Activated CD4-positive, alpha-beta T cell treated with anti-CD3 and anti-CD28 coated beads for 36 hours (primary cell): ENCODE measurements around the gene SPEN. TPM values are rescaled to one million over a fixed set of nuclear protein-coding genes. Genes with fewer than 3 reads are reported as not detected.
A peak's percentile ranks its signal among the peaks of the same experiment; 100 is the strongest.
"Not testable (repeated sequence)": the region's sequence is repeated elsewhere in the genome, so short reads cannot be mapped to it uniquely, and the experiment has no call there.

Source experiments
- ATAC-seq: fragments of 200-7000 bp; cut with Tn5 transposase; one replicate; pipeline ENCODE4 v1.10.0; 2021; ENCODE audit warnings: mild to moderate bottlenecking, moderate library complexity
- CTCF ChIA-PET: fragments of 350-600 bp; sonication (Branson Sonifier 250); formaldehyde crosslinking; loops from one replicate; lab custom pipeline; 2021; ENCODE audit warnings: antibody characterized with exemption; lab: Charles Lee
- POLR2A ChIA-PET: fragments of 350-600 bp; sonication (Branson Sonifier 250); formaldehyde crosslinking; loops from one replicate; lab custom pipeline; 2021; ENCODE audit warnings: antibody characterized with exemption, inconsistent platforms; lab: Charles Lee
- DNase-seq: peaks from one replicate; pipeline ENCODE4 v3.0.0-alpha.2; 2020
- H3K27ac Mint-ChIP-seq: one replicate; pipeline ENCODE4 v1.8.0; 2021; ENCODE audit warnings: mixed read lengths
- H3K27me3 Mint-ChIP-seq: one replicate; pipeline ENCODE4 v1.8.0; 2021; ENCODE audit warnings: mixed read lengths
- H3K36me3 Mint-ChIP-seq: one replicate; pipeline ENCODE4 v1.8.0; 2021; ENCODE audit warnings: low read depth, mixed read lengths
- H3K4me1 Mint-ChIP-seq: one replicate; pipeline ENCODE4 v1.8.0; 2021; ENCODE audit warnings: mixed read lengths
- H3K4me3 Mint-ChIP-seq: one replicate; pipeline ENCODE4 v1.8.0; 2021; ENCODE audit warnings: mild to moderate bottlenecking, moderate library complexity, mixed read lengths
- H3K9me3 Mint-ChIP-seq: one replicate; pipeline ENCODE4 v1.8.0; 2021; ENCODE audit warnings: low read depth, mixed read lengths
- intact Hi-C, 2 experiments: fragments of 100-400 bp; cut with DNase I in 1 of 2; cut with micrococcal nuclease in 1 of 2; formaldehyde crosslinking; loops; one replicate each; pipeline versions ENCODE4 v1.14.2 to v1.15.1; 2022 to 2024; cut with DNase I, micrococcal nuclease
- total RNA-seq, 2 experiments: library from RNA; stranded (reverse); gene quantifications; one replicate each; pipeline ENCODE4 v1.2.3, GENCODE V29; 2021

SPEN gene
- total RNA-seq, 2 experiments from 2014 or later = 43.2 to 52.7 TPM

GRCh38 chr1:15808955-15809354 lies 38.6 kb upstream of the SPEN start:
- ATAC-seq (no peak), DNase-seq (no peak)
- CTCF ChIA-PET = no interaction called here
- Mint-ChIP-seq H3K36me3 (no peaks in the 10 kb centered on the region), H3K4me3 (no peak overlapping the region), H3K27me3 (no peaks in the 10 kb centered on the region), H3K9me3 (no peaks in the 10 kb centered on the region), H3K4me1 (no peaks in the 10 kb centered on the region), H3K27ac (no peak overlapping the region)
- POLR2A ChIA-PET = interaction anchor here (0.6 kb wide), 1 partner anchor 9 kb away, joined by 3 read pairs; no protein-coding TSS in a partner anchor
- intact Hi-C loops = no loop called here

DNA sequence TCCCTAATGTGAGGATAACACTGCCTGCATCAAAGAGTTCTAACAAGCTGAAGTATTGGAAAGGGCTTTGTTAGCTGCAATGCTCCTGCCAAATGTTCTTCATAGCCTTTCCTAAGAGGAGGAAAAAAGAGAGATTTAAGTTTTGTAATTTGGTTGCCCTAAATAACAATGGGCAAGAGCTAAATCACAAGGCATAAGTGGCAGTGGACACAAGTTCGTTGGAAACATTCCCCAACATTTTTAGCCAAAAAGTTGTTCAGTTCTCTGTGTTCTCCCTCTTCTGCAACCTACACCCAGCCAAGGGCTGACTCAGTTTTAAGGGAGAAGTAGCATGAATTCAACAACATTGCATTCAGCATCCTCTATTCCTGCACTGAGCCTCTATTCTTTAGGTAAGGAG lies 37.4 kb upstream of the SPEN start:
- Mint-ChIP-seq H3K4me3 (no peak overlapping the region), H3K4me1 (no peaks in the 10 kb centered on the region), H3K27ac (no peak overlapping the region), H3K9me3 (no peaks in the 10 kb centered on the region), H3K36me3 (no peaks in the 10 kb centered on the region), H3K27me3 (no peaks in the 10 kb centered on the region)
- DNase-seq (no peak), ATAC-seq (no peak)
- ChIA-PET CTCF (interaction anchor here (2.1 kb wide), 1 partner anchor 19 kb away, joined by 9 read pairs; no protein-coding TSS in a partner anchor), POLR2A (no interaction called here)
- intact Hi-C loops = no loop called here

DNA sequence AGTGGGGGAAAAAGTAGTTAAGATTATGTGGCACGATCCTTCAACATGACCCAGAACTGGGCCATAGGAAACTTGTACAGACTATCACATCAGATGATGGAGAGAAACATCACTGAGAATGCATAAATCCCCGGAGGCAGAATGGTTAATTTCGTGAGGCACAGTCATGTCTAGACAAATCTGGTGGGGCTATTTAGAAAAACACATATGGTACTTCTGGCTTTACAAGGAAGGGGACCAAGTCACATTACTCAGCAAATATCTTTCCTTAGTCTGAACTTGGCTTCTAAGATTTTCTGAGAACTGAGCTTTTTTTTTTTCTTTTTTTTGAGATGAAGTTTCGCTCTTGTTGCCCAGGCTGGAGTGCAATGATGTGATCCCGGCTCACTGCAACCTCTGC lies 30.8 kb upstream of the SPEN start:
- no peak for ATAC-seq

DNA sequence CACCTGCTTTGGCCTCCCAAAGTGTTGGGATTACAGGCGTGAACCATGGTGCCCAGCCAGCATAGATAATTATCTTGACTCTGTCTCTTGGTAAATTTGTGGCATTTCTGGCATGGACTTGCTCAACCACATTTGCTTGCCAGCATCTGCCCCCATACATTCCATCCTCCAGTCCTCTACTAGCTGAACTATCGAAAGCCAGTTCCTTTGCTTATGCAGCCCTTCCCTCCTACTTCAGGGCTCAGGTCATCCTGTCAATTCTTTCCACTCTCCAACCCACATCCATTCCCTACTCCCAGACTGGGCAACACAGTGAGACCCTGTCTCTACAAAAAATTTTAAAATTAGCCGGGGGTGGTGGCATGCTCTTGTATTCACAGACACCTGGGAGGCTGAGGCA lies 27.0 kb upstream of the SPEN start:
- ATAC-seq (no peak), DNase-seq (no peak)
- ChIA-PET CTCF (interaction anchor here (1.3 kb wide), 1 partner anchor 9 kb away, joined by 3 read pairs; no protein-coding TSS in a partner anchor), POLR2A (no interaction called here)
- Mint-ChIP-seq H3K4me3 (no peak overlapping the region), H3K9me3 (no peaks in the 10 kb centered on the region), H3K36me3 (no peaks in the 10 kb centered on the region), H3K27ac (no peak overlapping the region), H3K27me3 (no peaks in the 10 kb centered on the region), H3K4me1 (peaks cover 6% of the 10 kb centered on the region)
- intact Hi-C loops = no loop called here

More for the DNA sequence above, 30.8 kb upstream of the SPEN start:
- CTCF ChIA-PET = interaction anchor here (0.9 to 1.6 kb wide), 3 partner anchors 27 to 152 kb away, joined by 3 to 6 read pairs (median 4); no protein-coding TSS in a partner anchor
- intact Hi-C loops = loop anchor here (5.0 kb wide), 2 partner anchors 101 to 191 kb away; no protein-coding TSS in a partner anchor
- Mint-ChIP-seq H3K27me3 (no peaks in the 10 kb centered on the region), H3K27ac (no peak overlapping the region), H3K36me3 (no peaks in the 10 kb centered on the region), H3K4me1 (peaks cover 7% of the 10 kb centered on the region), H3K4me3 (no peak overlapping the region), H3K9me3 (no peaks in the 10 kb centered on the region)
- no peak for DNase-seq
- POLR2A ChIA-PET = no interaction called here

DNA sequence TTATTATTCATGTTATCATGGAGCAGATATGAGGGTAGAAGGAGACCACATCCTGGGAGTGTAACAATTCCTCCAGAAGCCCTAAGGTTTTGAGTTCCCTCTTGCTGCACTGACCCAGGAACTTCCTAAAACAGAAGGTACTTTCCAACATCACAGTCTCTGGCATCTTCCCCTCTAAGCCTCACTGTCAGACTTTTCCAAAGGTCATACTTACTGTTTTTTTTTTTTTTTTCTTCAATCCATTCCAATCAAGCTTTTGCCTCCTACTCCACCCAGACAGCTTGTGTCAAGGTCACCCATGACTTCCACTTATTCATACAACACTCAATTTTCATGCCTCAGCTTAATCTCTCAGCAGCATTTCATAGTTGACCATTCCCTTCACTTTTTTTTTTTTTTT lies 21.7 kb upstream of the SPEN start:
- H3K36me3 Mint-ChIP-seq = no peaks in the 10 kb centered on the region
- H3K9me3 Mint-ChIP-seq = no peaks in the 10 kb centered on the region
- H3K27me3 Mint-ChIP-seq = no peaks in the 10 kb centered on the region
- H3K4me3 Mint-ChIP-seq = no peak overlapping the region
- intact Hi-C loops = no loop called here
- no peak overlapping the region for H3K27ac Mint-ChIP-seq
- ChIA-PET POLR2A (no interaction called here), CTCF (interaction anchor here (2.1 kb wide), 1 partner anchor 11 kb away, joined by 18 read pairs; no protein-coding TSS in a partner anchor)
- no peak for ATAC-seq
- H3K4me1 Mint-ChIP-seq = peaks cover 7% of the 10 kb centered on the region
- DNase-seq = no peak

GRCh38 chr1:15826810-15827507 lies 20.5 kb upstream of the SPEN start:
- DNase-seq = no peak
- Mint-ChIP-seq H3K4me3 (no peak overlapping the region), H3K9me3 (no peaks in the 10 kb centered on the region), H3K27ac (no peak overlapping the region), H3K4me1 (peaks cover 13% of the 10 kb centered on the region), H3K27me3 (no peaks in the 10 kb centered on the region), H3K36me3 (peaks cover 4% of the 10 kb centered on the region)
- no peak for ATAC-seq
- ChIA-PET CTCF (interaction anchor here (1.4 kb wide), 1 partner anchor 12 kb away, joined by 4 read pairs; no protein-coding TSS in a partner anchor), POLR2A (interaction anchor here (0.6 kb wide), 1 partner anchor 131 kb away, joined by 3 read pairs; no protein-coding TSS in a partner anchor)
- intact Hi-C loops = no loop called here

DNA sequence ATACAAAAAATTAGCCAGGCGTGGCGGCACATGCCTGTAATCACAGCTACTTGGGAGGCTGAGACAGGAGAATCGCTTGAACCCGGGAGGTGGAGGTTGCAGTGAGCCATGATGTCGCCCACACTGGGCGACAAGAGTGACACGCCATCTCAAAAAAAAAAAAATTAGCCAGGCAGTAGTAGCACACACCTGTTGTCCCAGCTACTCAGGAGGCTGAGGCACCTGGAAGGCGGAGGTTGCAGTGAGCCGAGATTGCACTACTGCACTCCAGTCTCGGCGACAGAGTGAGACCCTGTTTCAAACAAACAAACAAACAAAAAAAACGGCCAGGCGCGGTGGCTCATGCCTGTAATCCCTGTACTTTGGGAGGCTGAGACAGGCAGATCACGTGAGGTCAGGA lies 19.9 kb upstream of the SPEN start:
- ATAC-seq, DNase-seq, H3K36me3 Mint-ChIP-seq, H3K27me3 Mint-ChIP-seq, H3K4me3 Mint-ChIP-seq, intact Hi-C loops, H3K9me3 Mint-ChIP-seq, H3K27ac Mint-ChIP-seq: not testable (repeated sequence)
- H3K4me1 Mint-ChIP-seq = peaks cover 14% of the 10 kb centered on the region
- ChIA-PET CTCF (interaction anchor here (1.4 kb wide), 1 partner anchor 13 kb away, joined by 4 read pairs; no protein-coding TSS in a partner anchor), POLR2A (interaction anchor here (0.6 kb wide), 1 partner anchor 130 kb away, joined by 3 read pairs; no protein-coding TSS in a partner anchor)

- POLR2A ChIA-PET, H3K27ac Mint-ChIP-seq, H3K4me3 Mint-ChIP-seq, DNase-seq, intact Hi-C loops, H3K9me3 Mint-ChIP-seq, H3K27me3 Mint-ChIP-seq, ATAC-seq, H3K36me3 Mint-ChIP-seq: not testable (repeated sequence)
- CTCF ChIA-PET = interaction anchor here (0.8 kb wide), 1 partner anchor 8 kb away, joined by 3 read pairs; no protein-coding TSS in a partner anchor
- peaks cover 22% of the 10 kb centered on the region for H3K4me1 Mint-ChIP-seq
Observed at GRCh38 chr1:15828931-15829330, 18.6 kb upstream of the SPEN start.

GRCh38 chr1:15830258-15830657 lies 17.2 kb upstream of the SPEN start:
- CTCF ChIA-PET = no interaction called here
- no peak overlapping the region for H3K27ac Mint-ChIP-seq
- DNase-seq (no peak), ATAC-seq (no peak)
- intact Hi-C loops = no loop called here
- no peaks in the 10 kb centered on the region for H3K27me3 Mint-ChIP-seq
- H3K36me3 Mint-ChIP-seq = peaks cover 7% of the 10 kb centered on the region
- H3K4me3 Mint-ChIP-seq = no peak overlapping the region
- peaks cover 22% of the 10 kb centered on the region for H3K4me1 Mint-ChIP-seq
- POLR2A ChIA-PET = no interaction called here
- H3K9me3 Mint-ChIP-seq = no peaks in the 10 kb centered on the region

GRCh38 chr1:15833069-15833679 lies 14.3 kb upstream of the SPEN start:
- peak overlapping the region; percentile 90 for H3K4me3 Mint-ChIP-seq
- peak overlapping the region; percentile 98 for H3K27ac Mint-ChIP-seq
- no peaks in the 10 kb centered on the region for H3K9me3 Mint-ChIP-seq
- intact Hi-C loops = no loop called here
- peak; percentile 74 for DNase-seq
- ChIA-PET POLR2A (interaction anchor here (0.6 to 4.1 kb wide), 10 partner anchors 11 to 215 kb away, joined by 3 to 71 read pairs (median 5); partner anchors contain the start of genes SPEN and ZBTB17), CTCF (interaction anchor here (0.6 to 2.8 kb wide), 12 partner anchors 9 to 357 kb away, joined by 3 to 14 read pairs (median 4); partner anchors contain the start of gene SPEN)
- peaks cover 30% of the 10 kb centered on the region for H3K4me1 Mint-ChIP-seq
- ATAC-seq = no peak
- peaks cover 7% of the 10 kb centered on the region for H3K36me3 Mint-ChIP-seq
- no peaks in the 10 kb centered on the region for H3K27me3 Mint-ChIP-seq

GRCh38 chr1:15833842-15834405 lies 13.6 kb upstream of the SPEN start:
- CTCF ChIA-PET = interaction anchor here (0.6 to 2.8 kb wide), 12 partner anchors 8 to 356 kb away, joined by 3 to 14 read pairs (median 4); partner anchors contain the start of gene SPEN
- peaks cover 30% of the 10 kb centered on the region for H3K4me1 Mint-ChIP-seq
- ATAC-seq (no peak), DNase-seq (no peak)
- peak overlapping the region; percentile 98 for H3K27ac Mint-ChIP-seq
- H3K4me3 Mint-ChIP-seq = peak overlapping the region; percentile 90
- H3K36me3 Mint-ChIP-seq = peaks cover 7% of the 10 kb centered on the region
- no peaks in the 10 kb centered on the region for H3K27me3 Mint-ChIP-seq
- intact Hi-C loops = loop anchor here (1.0 to 2.0 kb wide), 5 partner anchors 85 to 217 kb away; partner anchors contain the start of genes DDI2 (in 1 of the 2) and ZBTB17 (in 1 of the 2)
- POLR2A ChIA-PET = interaction anchor here (0.5 to 4.1 kb wide), 12 partner anchors 10 to 215 kb away, joined by 3 to 71 read pairs (median 7); partner anchors contain the start of genes SPEN and ZBTB17
- no peaks in the 10 kb centered on the region for H3K9me3 Mint-ChIP-seq
